Measurements from ENCODE around the gene GOLPH3L. TPM values are rescaled to one million over a fixed set of nuclear protein-coding genes. Genes with fewer than 3 reads are reported as not detected.

GOLPH3L gene
- total and polyA plus RNA-seq, 8 donors = 13.2 to 33.4 (median 16.9) TPM

DNA sequence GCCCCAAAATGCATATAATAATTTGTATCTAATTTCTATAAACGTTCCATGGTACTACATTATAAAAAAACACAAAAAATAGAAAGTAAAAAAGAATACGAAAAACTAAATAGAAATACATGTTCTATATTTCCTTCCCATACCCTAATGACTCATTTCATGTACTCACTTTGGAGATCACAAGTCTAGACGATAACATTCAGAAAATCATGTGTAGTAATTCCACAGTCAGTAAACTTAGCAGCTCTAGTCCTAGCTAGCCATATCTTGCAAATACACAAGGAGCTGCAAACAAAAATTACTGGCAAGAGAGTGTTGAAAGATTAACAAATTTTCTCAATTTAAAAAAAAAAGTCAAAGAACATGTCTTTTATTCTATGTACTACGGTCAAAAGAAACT lies 1.4 kb downstream of the GOLPH3L start:
- intact Hi-C loops (cut with DNase I; ENCODE audit: low total_unique reads) = no loop called here
- H3K36me3 ChIP-seq = peaks cover 10 to 46% (median 41%) of the 10 kb centered on the region in 4 donors
- TF ChIP-seq POLR2A (IDR thresholded peaks at IDR 0.05) = no peak
- TF ChIP-seq POLR2AphosphoS5 (IDR thresholded peaks at IDR 0.05) = peak in 2 of 3 donors; percentile 16 to 22
- no peak for TF ChIP-seq EP300 (IDR thresholded peaks at IDR 0.05)
- TF ChIP-seq, protein P1, sequence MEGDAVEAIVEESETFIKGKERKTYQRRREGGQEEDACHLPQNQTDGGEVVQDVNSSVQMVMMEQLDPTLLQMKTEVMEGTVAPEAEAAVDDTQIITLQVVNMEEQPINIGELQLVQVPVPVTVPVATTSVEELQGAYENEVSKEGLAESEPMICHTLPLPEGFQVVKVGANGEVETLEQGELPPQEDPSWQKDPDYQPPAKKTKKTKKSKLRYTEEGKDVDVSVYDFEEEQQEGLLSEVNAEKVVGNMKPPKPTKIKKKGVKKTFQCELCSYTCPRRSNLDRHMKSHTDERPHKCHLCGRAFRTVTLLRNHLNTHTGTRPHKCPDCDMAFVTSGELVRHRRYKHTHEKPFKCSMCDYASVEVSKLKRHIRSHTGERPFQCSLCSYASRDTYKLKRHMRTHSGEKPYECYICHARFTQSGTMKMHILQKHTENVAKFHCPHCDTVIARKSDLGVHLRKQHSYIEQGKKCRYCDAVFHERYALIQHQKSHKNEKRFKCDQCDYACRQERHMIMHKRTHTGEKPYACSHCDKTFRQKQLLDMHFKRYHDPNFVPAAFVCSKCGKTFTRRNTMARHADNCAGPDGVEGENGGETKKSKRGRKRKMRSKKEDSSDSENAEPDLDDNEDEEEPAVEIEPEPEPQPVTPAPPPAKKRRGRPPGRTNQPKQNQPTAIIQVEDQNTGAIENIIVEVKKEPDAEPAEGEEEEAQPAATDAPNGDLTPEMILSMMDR (IDR thresholded peaks at IDR 0.05) = no peak
- WGBS, 5 donors = 31 to 52% (median 41%) methylated on average over 4 of the region's 4 CpGs
- peak overlapping the region; percentile 60 to 68 (median 66) for H3K4me3 ChIP-seq
- peak in 1 of 2 donors; percentile 52 for DNase-seq
- H3K27me3 ChIP-seq = no peaks in the 10 kb centered on the region
- H3K4me1 ChIP-seq = peaks cover 0 to 61% (median 29%) of the 10 kb centered on the region in 4 donors
- H3K27ac ChIP-seq = peak overlapping the region in 4 of 5 donors; percentile 82 to 88 (median 86)
- H3K9me3 ChIP-seq = no peaks in the 10 kb centered on the region

DNA sequence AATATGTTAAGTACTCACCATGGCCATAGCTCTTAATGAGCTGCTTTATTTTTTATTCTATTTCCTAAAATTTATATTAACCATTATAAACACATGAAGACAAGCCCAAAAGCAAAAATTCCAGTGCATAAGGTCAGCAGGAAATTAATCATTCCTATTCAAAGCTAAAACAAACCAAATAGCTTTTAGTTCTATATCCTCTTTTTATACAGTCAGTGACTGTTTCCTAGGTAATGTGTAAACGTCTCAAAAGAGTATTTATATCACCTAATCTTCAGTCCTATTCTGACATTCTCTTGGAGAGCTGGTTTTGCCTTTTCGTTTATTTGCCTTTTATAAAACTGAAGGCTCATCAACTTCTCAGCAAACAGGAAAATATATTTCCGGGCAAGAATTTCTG lies 4.2 kb downstream of the GOLPH3L start:
- H3K4me1 ChIP-seq = peaks cover 0 to 76% (median 35%) of the 10 kb centered on the region in 4 donors
- no peak overlapping the region for H3K27ac ChIP-seq
- no peaks in the 10 kb centered on the region for H3K27me3 ChIP-seq
- H3K4me3 ChIP-seq = no peak overlapping the region
- TF ChIP-seq, protein P1 (IDR thresholded peaks at IDR 0.05) = no peak
- TF ChIP-seq POLR2A (IDR thresholded peaks at IDR 0.05) (no peak), EP300 (IDR thresholded peaks at IDR 0.05) (no peak), POLR2AphosphoS5 (IDR thresholded peaks at IDR 0.05) (no peak)
- no peak for DNase-seq
- H3K9me3 ChIP-seq = no peaks in the 10 kb centered on the region
- intact Hi-C loops (cut with DNase I; ENCODE audit: low total_unique reads) = no loop called here
- H3K36me3 ChIP-seq = peaks cover 10 to 72% (median 59%) of the 10 kb centered on the region in 4 donors
- WGBS, 5 donors = 24 to 40% (median 34%) methylated on average over 3 of the region's 3 CpGs

DNA sequence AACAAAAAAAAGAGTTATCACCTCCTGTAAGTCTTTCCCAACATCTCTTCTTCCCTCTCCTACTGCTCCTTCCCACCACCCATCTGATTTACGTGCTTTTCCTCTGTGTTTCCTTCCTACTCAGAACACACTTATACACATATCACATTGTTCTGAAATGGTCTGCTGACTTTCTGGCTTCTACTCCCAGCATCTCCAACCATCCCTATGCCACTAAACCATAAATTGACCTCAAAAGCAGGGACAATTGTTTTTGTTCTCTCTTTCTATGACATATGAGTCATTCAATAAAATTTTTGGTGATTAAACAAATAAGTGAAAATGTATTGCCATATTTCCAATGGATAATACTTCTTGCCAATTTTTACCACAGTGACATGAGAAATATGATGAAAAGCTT lies 8.2 kb downstream of the GOLPH3L start:
- peaks cover 0 to 46% (median 17%) of the 10 kb centered on the region in 4 donors for H3K4me1 ChIP-seq
- H3K27ac ChIP-seq = no peak overlapping the region
- no peak for DNase-seq
- WGBS, 5 donors = 79 to 95% (median 84%) methylated on average over 1 of the region's 1 CpG
- H3K36me3 ChIP-seq = peaks cover 5 to 74% (median 71%) of the 10 kb centered on the region in 4 donors
- TF ChIP-seq POLR2AphosphoS5 (IDR thresholded peaks at IDR 0.05) = no peak
- no peaks in the 10 kb centered on the region for H3K27me3 ChIP-seq
- no peak overlapping the region for H3K4me3 ChIP-seq
- intact Hi-C loops (cut with DNase I; ENCODE audit: low total_unique reads) = no loop called here
- H3K9me3 ChIP-seq = no peaks in the 10 kb centered on the region

DNA sequence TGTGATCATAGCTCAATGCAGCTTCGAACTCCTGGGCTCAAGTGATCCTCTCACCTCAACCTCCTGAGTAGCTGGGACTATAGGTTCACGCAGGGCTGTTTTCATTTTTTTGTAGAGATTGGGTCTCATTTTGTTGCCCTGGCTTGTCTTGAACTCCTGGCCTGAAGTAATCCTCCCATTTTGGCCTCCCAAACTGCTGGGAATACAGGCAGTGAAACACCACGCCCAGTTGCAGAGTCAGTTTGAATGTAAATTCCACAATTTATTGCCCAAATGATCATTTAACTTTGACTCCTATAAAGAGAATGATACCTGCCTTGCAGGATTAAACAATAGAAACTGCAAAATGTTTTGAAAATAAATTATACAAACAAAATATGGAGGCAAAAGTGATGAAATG lies 10.7 kb downstream of the GOLPH3L start:
- H3K4me1 ChIP-seq = peaks cover 0 to 26% (median 11%) of the 10 kb centered on the region in 4 donors
- H3K36me3 ChIP-seq = peaks cover 9 to 65% (median 61%) of the 10 kb centered on the region in 4 donors
- no peaks in the 10 kb centered on the region for H3K9me3 ChIP-seq
- 93 to 98% (median 97%) methylated on average over 3 of the region's 3 CpGs for WGBS, 5 donors
- no peak overlapping the region for H3K27ac ChIP-seq
- no peaks in the 10 kb centered on the region for H3K27me3 ChIP-seq
- no peak overlapping the region for H3K4me3 ChIP-seq
- TF ChIP-seq, protein P1 (IDR thresholded peaks at IDR 0.05) = no peak
- no peak for TF ChIP-seq EP300 (IDR thresholded peaks at IDR 0.05)
- no peak for TF ChIP-seq POLR2A (IDR thresholded peaks at IDR 0.05)
- no peak for TF ChIP-seq POLR2AphosphoS5 (IDR thresholded peaks at IDR 0.05)
- intact Hi-C loops (cut with DNase I; ENCODE audit: low total_unique reads) = no loop called here
- DNase-seq = no peak

DNA sequence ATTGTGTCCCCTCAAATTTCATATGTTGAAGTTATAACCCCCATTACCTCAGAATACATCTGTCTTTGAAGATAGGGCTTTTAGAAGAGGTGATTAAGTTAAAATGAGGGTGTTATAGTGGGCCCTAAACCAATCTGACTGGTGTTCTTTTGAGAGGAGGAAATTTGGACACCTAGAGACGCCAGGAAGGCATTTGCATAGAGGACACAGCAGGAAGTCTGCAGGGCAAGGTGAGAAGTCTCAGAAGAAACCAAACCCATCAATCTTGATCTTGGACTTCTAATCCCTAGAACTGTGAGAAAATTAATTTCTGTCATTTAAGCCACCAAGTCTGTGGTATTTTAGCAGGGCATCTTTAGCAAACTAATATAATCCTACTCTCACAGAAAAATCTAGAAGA lies 13.0 kb downstream of the GOLPH3L start:
- no peak overlapping the region for H3K4me3 ChIP-seq
- no peak for DNase-seq
- H3K4me1 ChIP-seq = peaks cover 0 to 4% (median under 1%) of the 10 kb centered on the region in 4 donors
- peaks cover 15 to 59% (median 55%) of the 10 kb centered on the region in 4 donors for H3K36me3 ChIP-seq
- intact Hi-C loops (cut with DNase I; ENCODE audit: low total_unique reads) = no loop called here
- TF ChIP-seq POLR2A (IDR thresholded peaks at IDR 0.05) = no peak
- TF ChIP-seq POLR2AphosphoS5 (IDR thresholded peaks at IDR 0.05) = no peak
- TF ChIP-seq, protein P1 (IDR thresholded peaks at IDR 0.05) = no peak
- no peak for TF ChIP-seq EP300 (IDR thresholded peaks at IDR 0.05)
- no peaks in the 10 kb centered on the region for H3K9me3 ChIP-seq
- H3K27ac ChIP-seq = no peak overlapping the region
- H3K27me3 ChIP-seq = no peaks in the 10 kb centered on the region
- WGBS, 5 donors = 64 to 78% (median 67%) methylated on average over 1 of the region's 1 CpG
